Prostate gland (tissue), 2 donors: ENCODE measurements around the gene EHBP1.

Source experiments
- POLR2A ChIP-seq: fragments of 450-650 bp; IDR thresholded peaks from one replicate; pipeline ENCODE4 v1.6.1; 2016; ENCODE audit warnings: antibody characterized with exemption, mild to moderate bottlenecking
- TF ChIP-seq, protein P1 (sequence below), 4 experiments: fragments of 200-600 bp in 2 of 4; fragments of 450-650 bp in 2 of 4; sonication (generic) in 2 of 4; IDR thresholded peaks; 1 replicate in 3 of 4; 2 replicates in 1 of 4; pipeline ENCODE4 v1.5.1; 2016 to 2019; ENCODE audit warnings: antibody characterized with exemption in 4 of 4, mild to moderate bottlenecking in 2 of 4, moderate library complexity in 2 of 4

DNA sequence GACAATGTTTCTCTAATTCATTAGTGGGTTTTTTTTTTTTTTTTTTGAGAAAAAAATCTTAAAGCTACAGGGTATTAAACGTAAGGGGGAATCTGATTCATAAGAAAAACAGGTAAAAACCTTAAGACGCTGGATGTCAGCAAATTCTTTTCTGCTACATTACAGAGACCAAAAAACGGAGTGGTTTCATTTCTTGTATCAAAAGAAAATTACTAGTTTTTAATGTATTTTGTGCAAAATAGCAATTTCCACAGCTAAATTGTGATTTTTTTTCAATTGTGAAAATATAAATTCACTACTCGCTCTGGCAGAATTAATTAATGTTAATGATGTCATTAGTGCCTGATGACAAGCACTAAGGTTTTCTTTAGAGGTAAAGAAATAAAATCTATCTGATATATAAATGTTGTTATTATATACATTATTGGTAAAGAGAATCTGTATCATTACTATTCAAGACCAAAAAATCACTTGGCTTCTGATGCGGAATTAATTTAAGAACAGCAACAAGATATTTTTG lies 355.0 kb downstream of the EHBP1 start:
- TF ChIP-seq, protein P1, sequence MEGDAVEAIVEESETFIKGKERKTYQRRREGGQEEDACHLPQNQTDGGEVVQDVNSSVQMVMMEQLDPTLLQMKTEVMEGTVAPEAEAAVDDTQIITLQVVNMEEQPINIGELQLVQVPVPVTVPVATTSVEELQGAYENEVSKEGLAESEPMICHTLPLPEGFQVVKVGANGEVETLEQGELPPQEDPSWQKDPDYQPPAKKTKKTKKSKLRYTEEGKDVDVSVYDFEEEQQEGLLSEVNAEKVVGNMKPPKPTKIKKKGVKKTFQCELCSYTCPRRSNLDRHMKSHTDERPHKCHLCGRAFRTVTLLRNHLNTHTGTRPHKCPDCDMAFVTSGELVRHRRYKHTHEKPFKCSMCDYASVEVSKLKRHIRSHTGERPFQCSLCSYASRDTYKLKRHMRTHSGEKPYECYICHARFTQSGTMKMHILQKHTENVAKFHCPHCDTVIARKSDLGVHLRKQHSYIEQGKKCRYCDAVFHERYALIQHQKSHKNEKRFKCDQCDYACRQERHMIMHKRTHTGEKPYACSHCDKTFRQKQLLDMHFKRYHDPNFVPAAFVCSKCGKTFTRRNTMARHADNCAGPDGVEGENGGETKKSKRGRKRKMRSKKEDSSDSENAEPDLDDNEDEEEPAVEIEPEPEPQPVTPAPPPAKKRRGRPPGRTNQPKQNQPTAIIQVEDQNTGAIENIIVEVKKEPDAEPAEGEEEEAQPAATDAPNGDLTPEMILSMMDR (IDR thresholded peaks at IDR 0.05), result no peak
- TF ChIP-seq POLR2A, result no peak
